CD14-positive monocyte (primary cell): ENCODE data around the gene ZNF710. TPM values are rescaled to one million over a fixed set of nuclear protein-coding genes. Genes with fewer than 3 reads are reported as not detected.
A peak's percentile ranks its signal among the peaks of the same experiment; 100 is the strongest.

Experiments
- DNase-seq, 3 donors: peaks; one replicate each; pipeline ENCODE4 v3.0.0-alpha.2; 2011 to 2022
- H2AFZ ChIP-seq: 2 replicates; pipeline ENCODE4 v1.6.0; 2012; ENCODE audit warnings: mild to moderate bottlenecking, low read depth, low read length, inconsistent platforms; ENCODE audit not compliant: insufficient read depth, poor library complexity, severe bottlenecking
- H3K27ac ChIP-seq, 2 donors: 1 replicate in 1 of 2; 2 replicates in 1 of 2; pipeline ENCODE4 v1.5.1; 2012 to 2013; ENCODE audit warnings: low read length in 2 of 2, control low read depth in 1 of 2, inconsistent platforms in 1 of 2, low read depth in 1 of 2, mild to moderate bottlenecking in 1 of 2
- H3K27me3 ChIP-seq, 2 donors: one replicate each; pipeline versions ENCODE4 v1.6.0 to v1.6.1; 2011 to 2013; ENCODE audit warnings: low read length in 2 of 2; ENCODE audit not compliant: control insufficient read depth in 2 of 2, insufficient read depth in 2 of 2
- H3K36me3 ChIP-seq, 2 donors: replicated peaks in 1 of 2; 1 replicate in 1 of 2; 2 replicates in 1 of 2; pipeline versions ENCODE4 v1.5.1 to v1.6.1; 2012 to 2013; ENCODE audit warnings: low read length in 2 of 2, control low read depth in 1 of 2, inconsistent platforms in 1 of 2, mild to moderate bottlenecking in 1 of 2; ENCODE audit not compliant: insufficient read depth in 2 of 2, control insufficient read depth in 1 of 2
- H3K4me1 ChIP-seq, 2 donors: 1 replicate in 1 of 2; 2 replicates in 1 of 2; pipeline versions ENCODE4 v1.5.1 to v1.6.1; 2012 to 2013; ENCODE audit warnings: low read length in 2 of 2, control low read depth in 1 of 2, inconsistent platforms in 1 of 2, mild to moderate bottlenecking in 1 of 2, moderate library complexity in 1 of 2; ENCODE audit not compliant: insufficient read depth in 2 of 2, control insufficient read depth in 1 of 2
- H3K4me2 ChIP-seq: replicated peaks from 2 replicates; pipeline ENCODE3; 2012; ENCODE audit warnings: low read length, moderate library complexity, mild to moderate bottlenecking; ENCODE audit not compliant: poor library complexity, severe bottlenecking; ENCODE audit errors: extremely low read depth
- H3K4me3 ChIP-seq, 3 experiments: fragments of 200-600 bp in 1 of 3; sonication (generic) in 1 of 3; replicated peaks in 1 of 3; 1 replicate in 2 of 3; 2 replicates in 1 of 3; pipeline ENCODE4 v1.5.1; 2011 to 2013; ENCODE audit warnings: low read length in 3 of 3, mild to moderate bottlenecking in 3 of 3, control low read depth in 2 of 3, low read depth in 2 of 3, inconsistent platforms in 1 of 3, moderate library complexity in 1 of 3
- H3K79me2 ChIP-seq: 2 replicates; pipeline ENCODE4 v1.6.0; 2012; ENCODE audit warnings: mild to moderate bottlenecking, control low read depth, inconsistent platforms, low read length, moderate library complexity; ENCODE audit not compliant: insufficient read depth
- H3K9ac ChIP-seq: 2 replicates; pipeline ENCODE4 v1.6.0; 2017; ENCODE audit warnings: low read length, mild to moderate bottlenecking; ENCODE audit not compliant: insufficient read depth, poor library complexity, severe bottlenecking
- H3K9me3 ChIP-seq, 2 donors: replicated peaks in 1 of 2; 1 replicate in 1 of 2; 2 replicates in 1 of 2; pipeline versions ENCODE4 v1.5.1 to v1.6.1; 2012 to 2013; ENCODE audit warnings: low read length in 2 of 2, control low read depth in 1 of 2; ENCODE audit not compliant: control insufficient read depth in 1 of 2, insufficient read depth in 1 of 2
- H4K20me1 ChIP-seq: 2 replicates; pipeline ENCODE4 v1.6.0; 2012; ENCODE audit warnings: mild to moderate bottlenecking, low read length, control low read depth, moderate library complexity; ENCODE audit not compliant: insufficient read depth
- H3K27ac Mint-ChIP-seq, 7 donors: one replicate each; pipeline ENCODE4 v1.8.0; 2020; ENCODE audit warnings: mild to moderate bottlenecking in 7 of 7, mixed read lengths in 7 of 7, moderate library complexity in 6 of 7, inconsistent platforms in 2 of 7
- H3K27me3 Mint-ChIP-seq, 3 donors: one replicate each; pipeline ENCODE4 v1.8.0; 2021 to 2022; ENCODE audit warnings: low read depth in 3 of 3, mild to moderate bottlenecking in 3 of 3, mixed read lengths in 3 of 3, moderate library complexity in 3 of 3, inconsistent platforms in 1 of 3
- H3K36me3 Mint-ChIP-seq, 2 donors: one replicate each; pipeline ENCODE4 v1.8.0; 2020; ENCODE audit warnings: mixed read lengths in 2 of 2, inconsistent platforms in 1 of 2, mild to moderate bottlenecking in 1 of 2
- H3K4me1 Mint-ChIP-seq: one replicate; pipeline ENCODE4 v1.8.0; 2020; ENCODE audit warnings: mild to moderate bottlenecking, mixed read lengths
- H3K4me3 Mint-ChIP-seq, 2 donors: one replicate each; pipeline ENCODE4 v1.8.0; 2020; ENCODE audit warnings: mild to moderate bottlenecking in 2 of 2, mixed read lengths in 2 of 2, moderate library complexity in 1 of 2
- H3K9me3 Mint-ChIP-seq, 7 donors: one replicate each; pipeline ENCODE4 v1.8.0; 2020 to 2022; ENCODE audit warnings: mixed read lengths in 7 of 7, mild to moderate bottlenecking in 6 of 7, moderate library complexity in 6 of 7, inconsistent platforms in 2 of 7
- CTCF ChIP-seq: fragments of 200-600 bp; IDR thresholded peaks from one replicate; pipeline ENCODE4 v1.8.0; 2022; ENCODE audit warnings: antibody characterized with exemption, mild to moderate bottlenecking
- WGBS: methylation state at CpG from one replicate; pipeline ENCODE4 v1.1.5; 2013; ENCODE audit warnings: missing lambda C conversion rate; ENCODE audit not compliant: insufficient coverage; 5-methylcytosine and 5-hydroxymethylcytosine counted together
- intact Hi-C, 2 donors: fragments of 100-400 bp; cut with micrococcal nuclease; formaldehyde crosslinking; loops; one replicate each; pipeline versions ENCODE4 v1.15.0 to v1.15.1; 2023
- polyA plus RNA-seq, 3 donors: library from polyadenylated mRNA; depleted of rRNA in 1 of 3; unstranded in 2 of 3; stranded (reverse) in 1 of 3; fragments of 300-500 nt in 2 of 3; fragments of >200 nt in 1 of 3; fragmentation: Illumina TruSeq in 2 of 3; gene quantifications; 1 replicate in 2 of 3; 2 replicates in 1 of 3; pipeline ENCODE4 v1.2.3, GENCODE V29; 2012 to 2021

The ZNF710 gene
- polyA plus RNA-seq, 3 donors = 3.4 to 45.6 (median 4.8) TPM

- H3K79me2 ChIP-seq = peaks cover 82% of the 10 kb centered on the region
- no peak for TF ChIP-seq CTCF
- no peaks in the 10 kb centered on the region for H3K9me3 Mint-ChIP-seq
- peaks cover 18 to 46% of the 10 kb centered on the region in 2 donors for H3K36me3 Mint-ChIP-seq
- peaks cover 90 to 94% of the 10 kb centered on the region in 2 donors for H3K4me1 ChIP-seq
- 88% methylated on average over 4 of the region's 5 CpGs for WGBS
- H3K9ac ChIP-seq = peak overlapping the region; percentile 72
- peak overlapping the region; percentile 95 to 99 (median 97) for H3K27ac Mint-ChIP-seq
- peak overlapping the region; percentile 91 to 96 for H3K27ac ChIP-seq
- no peak overlapping the region for H2AFZ ChIP-seq
- H3K4me2 ChIP-seq = peak overlapping the region; percentile 59
- peak in 2 of 3 donors; percentile 40 to 54 for DNase-seq
- H3K36me3 ChIP-seq = peaks cover 0 to 7% of the 10 kb centered on the region in 2 donors
- H3K4me3 ChIP-seq = peak overlapping the region in 1 of 3 experiments; percentile 22
- peaks cover 90% of the 10 kb centered on the region for H3K4me1 Mint-ChIP-seq
- intact Hi-C loops = loop anchor here (2.0 to 5.0 kb wide), 4 partner anchors 24 to 56 kb away; partner anchors contain the start of gene ZNF710 (in 1 of the 2)
- H3K9me3 ChIP-seq = no peaks in the 10 kb centered on the region
- H3K27me3 Mint-ChIP-seq = peaks cover 0 to 4% (median 0%) of the 10 kb centered on the region in 3 donors
- no peak overlapping the region for H3K4me3 Mint-ChIP-seq
- H4K20me1 ChIP-seq = no peaks in the 10 kb centered on the region
- no peaks in the 10 kb centered on the region for H3K27me3 ChIP-seq
Observed at GRCh38 chr15:90058775-90059174, 57.7 kb downstream of the ZNF710 start.

- H4K20me1 ChIP-seq = no peaks in the 10 kb centered on the region
- TF ChIP-seq CTCF = no peak
- peak overlapping the region; percentile 72 for H3K9ac ChIP-seq
- H3K9me3 ChIP-seq = no peaks in the 10 kb centered on the region
- H2AFZ ChIP-seq = no peak overlapping the region
- peaks cover 76% of the 10 kb centered on the region for H3K79me2 ChIP-seq
- no peaks in the 10 kb centered on the region for H3K9me3 Mint-ChIP-seq
- H3K27ac Mint-ChIP-seq = peak overlapping the region; percentile 95 to 99 (median 97)
- WGBS = 44% methylated on average over 8 of the region's 21 CpGs
- peak overlapping the region; percentile 59 for H3K4me2 ChIP-seq
- H3K4me1 ChIP-seq = peaks cover 90 to 94% of the 10 kb centered on the region in 2 donors
- peaks cover 90% of the 10 kb centered on the region for H3K4me1 Mint-ChIP-seq
- peaks cover 0 to 7% of the 10 kb centered on the region in 2 donors for H3K36me3 ChIP-seq
- DNase-seq = peak; percentile 99 to 100 (median 99)
- intact Hi-C loops = loop anchor here (2.0 to 5.0 kb wide), 4 partner anchors 25 to 57 kb away; partner anchors contain the start of gene ZNF710 (in 1 of the 2)
- H3K36me3 Mint-ChIP-seq = peaks cover 18 to 43% of the 10 kb centered on the region in 2 donors
- peaks cover 0 to 4% (median 0%) of the 10 kb centered on the region in 3 donors for H3K27me3 Mint-ChIP-seq
- no peaks in the 10 kb centered on the region for H3K27me3 ChIP-seq
- H3K4me3 Mint-ChIP-seq = peak overlapping the region in 1 of 2 donors; percentile 46
- H3K27ac ChIP-seq = peak overlapping the region; percentile 91 to 96
- peak overlapping the region in 1 of 3 experiments; percentile 22 for H3K4me3 ChIP-seq
Observed at GRCh38 chr15:90059208-90059985, 58.3 kb downstream of the ZNF710 start.
